GM12892 (cell line): ENCODE data around the gene TXNL1.

Experiments
- POLR2A ChIP-seq: IDR thresholded peaks from 2 replicates; pipeline ENCODE4 v1.6.1; 2011; ENCODE audit warnings: low read depth, low read length, control low read depth
- POLR2AphosphoS5 ChIP-seq: IDR thresholded peaks from 2 replicates; pipeline ENCODE4 v1.6.1; 2011; ENCODE audit warnings: low read depth, low read length, control low read depth
- TAF1 ChIP-seq: IDR thresholded peaks from 2 replicates; pipeline ENCODE4 v1.6.1; 2011; ENCODE audit warnings: low read depth, mild to moderate bottlenecking, control low read depth, low read length, borderline replicate concordance

DNA sequence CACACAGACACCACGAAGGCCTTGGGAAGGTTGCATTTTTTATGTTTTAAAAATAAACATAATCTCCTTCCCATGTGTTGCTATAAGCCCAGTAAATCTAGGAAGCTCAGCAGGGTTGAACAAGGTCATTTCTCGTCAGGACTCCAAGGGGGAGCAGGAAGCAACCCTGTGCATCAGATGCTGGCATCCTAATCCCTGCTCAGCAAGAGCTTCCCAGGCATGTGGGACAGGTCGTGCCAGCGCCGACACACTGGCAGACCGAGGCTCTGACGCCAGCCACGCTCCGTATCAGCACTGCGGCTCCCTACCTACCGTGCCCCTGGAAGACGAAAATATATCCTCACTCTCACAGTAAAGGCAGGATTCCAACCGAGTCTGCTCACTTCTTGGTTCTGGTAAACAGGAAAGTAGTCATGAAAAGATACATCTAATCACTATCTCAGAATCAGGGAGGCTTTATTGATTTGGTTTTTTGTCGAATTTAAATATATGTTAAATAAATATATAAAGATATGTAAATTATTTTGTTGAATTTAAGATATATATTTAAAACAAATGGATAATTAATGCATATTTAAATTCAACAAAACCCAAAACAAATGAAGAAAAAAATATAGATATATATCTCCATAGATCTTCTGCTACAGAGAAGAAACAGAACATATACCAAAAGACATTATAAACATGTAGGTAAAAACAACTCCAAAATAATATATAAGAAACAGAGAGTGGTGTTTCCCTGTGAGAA, 61.4 kb downstream of the TXNL1 start:
- TF ChIP-seq TAF1: no peak
- no peak for TF ChIP-seq POLR2A
- TF ChIP-seq POLR2AphosphoS5: no peak
